GM18907 (cell line): ENCODE results near the gene FGFRL1.
"Not testable (repeated sequence)": the region's sequence is repeated elsewhere in the genome, so short reads cannot be mapped to it uniquely, and the experiment has no call there.

Experiments
- ATAC-seq: cut with Tn5 transposase; IDR thresholded peaks from one replicate; pipeline ENCODE4 v1.9.1; 2021; ENCODE audit warnings: mild to moderate bottlenecking, moderate library complexity; ENCODE audit not compliant: unreplicated experiment

FGFRL1 gene

DNA sequence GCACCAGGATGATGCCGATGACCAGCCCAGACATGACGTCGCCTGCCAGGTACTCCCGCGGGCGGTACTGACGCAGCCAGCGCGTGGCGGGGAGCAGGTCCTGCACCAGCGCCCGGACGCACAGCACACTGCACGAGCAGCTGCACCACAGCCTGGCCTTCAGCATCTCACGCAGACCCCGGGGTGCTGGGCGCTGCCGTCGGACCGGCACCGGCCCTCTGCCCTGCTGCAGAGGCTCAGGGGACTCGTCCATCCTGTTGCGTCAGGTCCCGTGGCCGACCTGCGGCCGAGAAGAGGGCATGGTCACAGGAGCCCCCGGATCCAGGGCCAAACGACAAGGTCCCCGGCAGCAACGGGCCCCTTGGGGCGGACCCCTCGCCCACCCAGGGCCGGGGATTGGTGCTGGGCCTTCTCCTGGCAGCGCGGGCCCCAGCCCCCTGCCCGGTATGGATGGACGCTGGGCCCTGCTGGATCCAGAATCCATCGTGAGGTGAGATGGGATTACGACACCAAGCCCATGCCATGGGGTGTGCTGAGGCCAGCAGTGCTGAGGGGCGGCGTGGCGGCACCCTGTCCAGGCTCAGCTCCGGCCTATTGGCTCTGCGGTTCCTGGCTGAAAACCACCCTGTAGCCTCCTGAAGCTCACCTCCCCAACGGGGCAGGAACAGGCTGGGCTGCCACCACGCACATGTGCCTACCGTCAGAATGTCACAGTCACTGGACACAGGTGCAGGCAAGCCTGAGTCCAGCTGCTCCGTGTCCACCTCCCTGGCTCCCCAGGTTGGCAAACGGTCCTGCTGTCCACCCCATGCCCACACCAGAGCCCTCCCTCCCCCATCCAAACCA, 19.8 kb upstream of the FGFRL1 start:
- no peak for ATAC-seq

DNA sequence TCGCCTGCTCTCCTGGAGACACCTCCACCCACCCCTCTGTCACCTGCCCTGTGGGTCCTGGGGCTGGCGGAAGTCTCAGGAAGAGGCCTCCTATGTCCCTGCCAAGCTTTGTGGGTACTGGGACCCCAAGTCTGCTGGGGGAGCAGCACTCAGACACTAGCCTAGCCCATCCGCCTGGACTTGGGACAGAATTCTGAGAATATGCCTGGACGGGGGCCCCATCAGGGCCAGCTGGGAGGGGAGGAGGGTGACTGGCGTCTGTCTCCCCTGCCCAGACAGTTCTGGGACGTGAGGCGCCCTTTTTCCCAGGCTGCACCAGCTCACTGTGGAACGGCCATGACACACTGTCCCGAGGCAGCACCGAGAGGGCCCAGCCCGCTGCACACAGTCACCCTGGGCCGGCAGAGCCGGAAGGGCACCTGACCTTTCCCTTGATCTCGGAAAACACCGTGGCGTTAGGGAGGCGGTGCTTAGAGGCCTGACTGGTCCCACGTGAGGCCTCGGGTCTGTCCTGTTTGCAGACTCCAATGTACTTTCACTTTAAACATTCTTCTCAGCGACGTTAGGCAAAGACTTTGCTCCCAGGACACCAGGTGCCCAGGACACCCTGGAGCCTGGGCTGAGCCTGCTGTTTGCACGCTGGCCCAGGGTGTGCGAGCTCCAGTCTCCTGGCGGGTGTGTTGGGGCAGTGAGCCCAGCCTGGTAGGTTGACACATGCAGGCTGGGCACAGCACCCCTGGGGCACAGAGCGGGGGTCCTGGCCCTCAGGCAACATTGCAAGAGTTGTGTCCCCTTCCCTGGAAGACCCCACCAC, 18.9 kb upstream of the FGFRL1 start:
- no peak for ATAC-seq

DNA sequence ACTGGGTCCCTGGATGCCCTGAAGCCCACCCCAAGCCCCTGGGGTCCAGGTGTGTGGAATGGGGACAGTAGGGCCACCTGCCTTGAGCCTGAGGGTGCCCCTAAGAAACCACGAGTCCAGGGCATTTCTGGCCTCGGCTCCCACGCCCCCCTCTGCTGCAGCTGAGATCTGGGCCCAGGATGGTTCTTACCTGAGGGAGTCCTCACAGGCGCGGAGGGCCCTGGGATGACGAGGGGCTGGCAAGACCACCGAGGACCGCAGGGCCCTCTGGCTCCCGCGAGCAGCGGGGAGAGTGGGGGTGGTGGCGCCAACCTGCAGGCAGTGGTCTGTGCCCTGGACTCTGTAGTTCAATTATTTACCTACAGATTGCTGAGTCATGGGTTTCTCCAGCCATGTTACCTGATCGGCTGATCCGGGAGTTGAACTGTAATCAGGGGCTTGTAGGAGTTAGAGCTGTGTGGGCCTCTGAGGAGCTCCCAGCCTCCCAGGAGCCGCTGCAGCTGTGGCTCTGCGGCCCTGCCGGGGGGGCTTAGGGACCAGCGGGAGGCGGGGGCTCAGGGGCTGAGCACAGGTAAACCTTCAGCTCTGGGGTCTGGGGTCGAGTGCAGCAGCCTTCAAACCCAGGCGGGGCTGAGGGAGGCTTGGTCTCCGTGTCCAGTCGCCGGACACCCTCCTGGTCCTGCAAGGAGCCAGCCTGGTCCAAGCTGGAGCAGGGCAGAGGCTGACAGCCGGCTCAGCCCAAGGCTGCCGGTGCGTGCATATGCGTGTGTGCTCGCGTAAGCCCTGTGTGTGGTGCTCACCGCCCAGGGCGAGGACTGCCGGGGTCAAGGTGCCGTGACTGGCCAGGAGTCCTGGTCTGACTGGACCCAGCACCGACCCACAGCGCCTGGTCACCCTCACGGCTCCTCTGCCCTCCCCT, 18.1 kb upstream of the FGFRL1 start, which contains the start of gene SLC26A1:
SLC26A1 (minus strand) TSS at position 294 of the 919 bp plus-strand sequence. CDS start 1,701 bp downstream, outside the sequence.
- ATAC-seq = no peak

DNA sequence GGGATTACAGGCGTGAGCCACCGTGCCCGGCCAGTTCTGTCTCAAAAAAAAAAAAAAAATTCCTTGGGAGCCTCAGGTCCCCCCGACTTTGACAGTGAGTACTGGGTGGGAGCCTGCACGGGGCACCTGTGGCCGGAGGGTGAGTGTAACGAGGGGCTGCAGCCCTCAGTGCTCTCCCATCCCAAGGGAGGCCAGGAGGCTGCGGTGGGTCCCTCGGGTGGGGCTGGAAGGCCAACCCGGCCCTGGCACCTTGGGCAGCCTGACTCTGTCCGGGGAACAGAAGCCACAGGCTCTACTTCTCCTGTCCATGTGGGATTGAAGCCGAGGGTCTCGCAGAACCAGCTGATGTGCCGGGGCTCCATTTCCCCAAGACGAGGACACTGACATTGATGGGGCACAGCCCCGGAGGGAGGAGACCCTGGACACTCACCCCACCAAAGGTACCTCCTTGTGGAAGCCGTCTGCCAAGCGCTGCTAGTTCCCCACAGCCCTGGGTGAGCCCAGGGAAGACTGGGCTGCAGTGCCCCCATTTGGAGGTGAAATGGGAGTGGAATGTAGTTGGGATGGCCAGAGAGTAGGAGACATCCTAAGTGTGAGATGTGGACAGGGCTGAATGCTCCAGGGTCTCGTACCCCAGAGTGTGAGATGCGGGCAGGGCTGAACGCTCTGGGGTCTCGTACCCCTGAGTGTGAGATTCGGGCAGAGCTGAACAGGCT, 16.0 kb upstream of the FGFRL1 start:
- ATAC-seq = no peak

DNA sequence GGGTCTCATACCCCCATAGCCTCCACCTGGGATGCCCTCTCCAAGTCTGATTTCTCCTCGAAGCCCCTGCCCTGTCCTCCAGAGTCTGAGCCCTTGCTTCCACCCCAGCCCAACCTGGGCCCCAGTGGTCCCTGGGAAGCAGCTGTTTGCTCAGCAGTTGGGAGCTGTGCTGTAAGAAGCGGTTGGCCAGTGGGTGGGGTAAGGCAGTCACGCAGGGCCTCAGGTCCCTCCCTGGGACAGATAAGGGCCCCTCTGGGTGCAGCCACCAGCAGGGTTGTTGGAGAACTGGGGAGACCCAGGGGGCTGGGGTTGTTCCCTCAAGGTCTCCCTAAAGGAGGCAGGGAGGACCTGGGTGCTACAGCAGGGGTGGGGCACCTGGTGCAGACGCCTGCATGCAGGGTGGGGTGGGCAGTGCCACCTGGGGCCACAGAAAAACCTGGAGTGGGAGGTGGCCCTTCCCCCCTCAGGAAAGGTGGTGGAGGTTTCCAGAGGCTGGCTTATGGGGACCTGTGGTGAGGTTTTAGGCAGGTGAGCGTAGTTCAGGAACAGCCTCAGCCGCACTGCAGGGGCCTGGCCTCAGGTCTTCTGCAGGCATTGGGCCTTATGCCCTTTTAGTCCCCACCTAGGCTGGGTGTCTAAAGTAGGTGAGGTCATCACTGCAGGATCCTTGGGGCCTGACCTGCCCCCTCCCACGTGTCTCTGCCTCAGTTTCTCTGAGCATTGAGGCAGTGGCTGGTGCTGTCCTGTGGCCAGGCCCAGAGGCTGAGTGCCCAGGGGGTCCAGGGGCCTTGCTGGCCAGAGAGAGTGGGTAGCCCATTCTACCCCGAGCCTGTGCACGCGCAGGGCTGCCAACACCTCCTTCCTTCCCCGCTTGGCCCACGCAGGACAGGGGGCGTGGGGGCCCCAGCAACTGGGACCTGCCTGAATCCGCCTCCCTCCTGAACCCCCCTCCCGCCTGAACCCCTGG, 15.1 kb upstream of the FGFRL1 start:
- ATAC-seq = no peak

DNA sequence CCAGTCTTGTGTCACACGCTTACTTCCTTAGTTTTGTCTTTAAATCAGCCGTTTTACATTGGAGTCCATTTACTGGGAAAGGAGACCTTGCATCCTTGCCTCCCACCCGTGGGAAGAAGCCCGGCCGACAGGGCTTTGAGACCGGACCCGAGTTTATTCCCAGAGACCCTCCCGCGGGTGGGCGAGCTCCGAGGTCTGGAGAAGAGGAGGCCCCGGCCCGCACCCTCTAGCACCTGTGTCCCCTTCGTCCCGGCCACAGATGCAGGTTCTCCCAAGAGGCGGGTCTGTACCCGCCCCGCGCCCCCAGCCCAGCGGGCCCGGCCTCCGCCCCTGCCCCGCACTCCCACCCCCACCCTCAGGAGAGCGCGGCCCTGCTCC, 14.4 kb upstream of the FGFRL1 start:
- ATAC-seq = no peak

DNA sequence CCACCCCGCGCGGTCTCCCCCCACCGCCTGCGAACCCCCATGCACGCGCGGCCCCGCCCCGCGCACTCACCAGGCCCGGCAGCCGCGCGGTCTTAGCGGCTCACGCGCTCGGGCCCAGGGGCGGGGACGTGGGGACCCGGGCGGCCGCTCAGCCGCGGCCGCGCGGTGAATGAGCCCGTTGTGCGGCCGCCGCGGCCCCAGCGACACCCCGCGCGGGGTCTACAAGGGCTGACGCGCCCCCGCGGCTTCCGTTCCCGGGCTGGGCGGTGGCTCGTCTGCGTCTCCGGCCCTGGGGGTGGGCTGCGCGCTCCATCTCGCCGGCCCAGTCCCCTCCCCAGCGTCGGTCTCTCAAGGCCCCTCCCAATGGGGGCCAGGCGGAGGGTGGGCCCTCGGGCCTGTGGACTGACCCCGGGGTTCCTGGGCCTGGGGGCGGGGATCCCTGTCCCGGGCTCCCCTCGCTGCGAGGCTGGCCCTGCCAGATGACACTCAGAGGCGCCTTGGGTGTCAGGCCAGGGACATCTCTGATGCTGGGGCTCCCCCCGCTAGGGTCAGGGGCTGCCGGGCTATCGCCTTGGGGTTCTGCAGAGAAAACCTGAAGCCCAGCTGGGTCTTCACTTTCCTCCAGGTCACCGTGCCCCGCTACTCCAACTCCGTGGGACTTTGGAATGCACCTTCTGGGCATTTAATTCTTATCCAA, 13.9 kb upstream of the FGFRL1 start:
- ATAC-seq = no peak

DNA sequence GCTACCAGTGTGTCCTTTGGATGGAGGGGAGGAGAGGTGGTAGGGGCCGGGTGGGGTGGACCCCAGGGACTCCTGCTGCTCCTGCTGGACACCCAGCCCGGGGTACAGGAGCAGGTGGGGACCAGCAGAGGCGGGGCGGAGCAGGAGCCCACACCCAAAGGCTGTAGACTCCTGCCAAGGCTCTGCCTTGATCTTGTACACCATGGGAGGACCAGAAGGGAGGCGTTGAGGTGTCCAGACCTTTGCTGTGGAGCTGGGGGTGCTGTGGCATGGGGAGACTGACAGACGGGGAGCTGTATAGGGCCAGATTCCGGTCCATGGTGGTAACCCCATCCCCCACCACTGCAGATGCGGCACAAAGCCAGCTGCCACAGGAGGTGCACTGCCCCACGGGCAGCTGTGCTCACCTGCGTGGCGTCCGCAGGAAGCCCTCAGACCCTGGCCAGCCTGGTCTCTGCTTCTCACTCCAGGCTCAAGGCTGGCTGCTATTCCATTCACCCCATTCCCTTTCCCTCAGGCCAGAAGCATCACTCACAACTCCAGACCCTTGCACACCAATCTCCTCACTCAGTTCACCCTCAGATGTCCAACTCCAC, 13.2 kb upstream of the FGFRL1 start:
- no peak for ATAC-seq

DNA sequence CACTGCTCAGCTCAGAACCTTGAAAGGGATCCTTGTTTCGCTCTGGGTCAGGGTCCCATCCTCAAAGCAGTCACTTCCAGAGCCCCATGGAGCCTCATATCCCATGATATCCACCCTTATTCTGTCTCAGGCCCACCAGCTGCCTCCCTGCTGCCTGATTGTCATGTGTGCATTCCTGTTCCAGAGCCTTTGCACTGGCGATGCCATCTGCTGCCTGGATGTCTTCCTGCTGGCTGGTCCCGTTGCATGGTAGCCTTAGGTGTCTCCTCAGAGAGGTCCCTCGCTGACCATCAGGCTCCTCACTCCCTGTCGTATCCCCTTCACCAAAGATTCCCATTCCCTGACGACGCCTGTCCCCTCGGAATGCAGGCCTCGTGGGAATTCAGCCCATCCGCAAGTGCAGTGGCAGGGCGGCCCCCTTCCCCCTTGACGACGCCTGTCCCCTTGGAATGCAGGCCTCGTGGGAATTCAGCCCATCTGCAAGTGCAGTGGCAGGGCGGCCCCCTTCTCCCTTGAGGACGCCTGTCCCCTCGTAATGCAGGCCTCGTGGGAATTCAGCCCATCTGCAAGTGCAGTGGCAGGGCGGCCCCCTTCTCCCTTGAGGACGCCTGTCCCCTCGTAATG, 12.1 kb upstream of the FGFRL1 start:
- not testable (repeated sequence) for ATAC-seq

DNA sequence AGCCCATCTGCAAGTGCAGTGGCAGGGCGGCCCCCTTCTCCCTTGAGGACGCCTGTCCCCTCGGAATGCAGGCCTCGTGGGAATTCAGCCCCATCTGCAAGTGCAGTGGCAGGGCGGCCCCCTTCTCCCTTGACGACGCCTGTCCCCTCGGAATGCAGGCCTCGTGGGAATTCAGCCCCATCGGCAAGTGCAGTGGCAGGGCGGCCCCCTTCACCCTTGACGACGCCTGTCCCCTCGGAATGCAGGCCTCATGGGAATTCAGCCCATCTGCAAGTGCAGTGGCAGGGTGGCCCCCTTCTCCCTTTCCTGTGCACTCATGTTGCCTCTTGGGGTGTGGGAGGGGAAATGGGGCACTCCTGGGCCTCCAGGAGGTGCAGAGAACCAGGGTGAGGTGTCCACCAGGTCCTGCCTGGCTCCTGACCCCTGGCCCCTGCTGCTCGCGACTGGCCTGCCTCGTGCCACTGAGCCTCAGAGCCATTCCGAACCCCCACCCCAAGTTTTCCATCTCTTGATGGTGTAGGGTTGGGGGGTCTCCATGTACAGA, 11.5 kb upstream of the FGFRL1 start:
- ATAC-seq = no peak

DNA sequence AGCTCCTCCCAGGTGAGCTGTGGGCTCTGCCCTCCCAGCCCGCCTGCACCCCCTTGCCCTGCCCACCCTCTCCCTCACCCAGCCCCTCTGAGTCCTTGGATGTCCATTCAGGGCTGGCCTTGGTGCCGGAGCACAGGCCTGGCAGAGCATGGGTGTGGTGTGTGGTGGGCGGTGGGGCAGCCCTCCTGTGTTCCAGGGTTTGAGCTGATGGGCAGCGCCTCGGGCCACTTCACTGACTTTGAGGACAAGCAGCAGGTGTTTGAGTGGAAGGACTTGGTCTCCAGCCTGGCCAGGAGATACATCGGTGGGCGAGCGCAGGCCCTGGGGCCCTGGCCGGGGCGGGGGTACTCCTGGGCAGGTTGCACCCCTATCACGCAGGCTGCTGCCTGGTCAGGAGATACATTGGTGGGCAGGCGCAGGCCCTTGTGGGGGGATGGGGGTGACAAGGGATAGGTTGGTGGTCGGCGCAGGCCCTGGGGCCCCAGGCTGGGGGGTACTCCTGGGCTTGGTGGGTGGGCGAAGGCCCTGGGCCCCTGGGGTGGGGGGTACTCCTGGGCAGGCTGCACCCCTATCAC, 10.7 kb upstream of the FGFRL1 start:
- no peak for ATAC-seq

DNA sequence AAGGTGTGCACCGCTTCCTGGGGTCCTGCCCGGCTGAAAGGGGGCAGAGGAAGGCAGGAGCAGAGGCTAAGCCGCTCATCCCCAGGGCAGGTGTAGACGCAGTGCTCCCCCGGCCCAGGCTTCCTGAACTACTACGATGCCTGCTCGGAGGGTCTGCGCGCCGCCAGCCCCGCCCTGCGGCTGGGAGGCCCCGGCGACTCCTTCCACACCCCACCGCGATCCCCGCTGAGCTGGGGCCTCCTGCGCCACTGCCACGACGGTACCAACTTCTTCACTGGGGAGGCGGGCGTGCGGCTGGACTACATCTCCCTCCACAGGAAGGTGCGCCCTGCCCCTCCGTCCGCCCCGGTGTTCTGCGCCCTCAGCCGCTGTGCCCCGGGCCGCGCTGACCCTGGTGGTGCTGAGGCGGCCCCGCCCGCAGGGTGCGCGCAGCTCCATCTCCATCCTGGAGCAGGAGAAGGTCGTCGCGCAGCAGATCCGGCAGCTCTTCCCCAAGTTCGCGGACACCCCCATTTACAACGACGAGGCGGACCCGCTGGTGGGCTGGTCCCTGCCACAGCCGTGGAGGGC, 9.8 kb upstream of the FGFRL1 start:
- no peak for ATAC-seq

DNA sequence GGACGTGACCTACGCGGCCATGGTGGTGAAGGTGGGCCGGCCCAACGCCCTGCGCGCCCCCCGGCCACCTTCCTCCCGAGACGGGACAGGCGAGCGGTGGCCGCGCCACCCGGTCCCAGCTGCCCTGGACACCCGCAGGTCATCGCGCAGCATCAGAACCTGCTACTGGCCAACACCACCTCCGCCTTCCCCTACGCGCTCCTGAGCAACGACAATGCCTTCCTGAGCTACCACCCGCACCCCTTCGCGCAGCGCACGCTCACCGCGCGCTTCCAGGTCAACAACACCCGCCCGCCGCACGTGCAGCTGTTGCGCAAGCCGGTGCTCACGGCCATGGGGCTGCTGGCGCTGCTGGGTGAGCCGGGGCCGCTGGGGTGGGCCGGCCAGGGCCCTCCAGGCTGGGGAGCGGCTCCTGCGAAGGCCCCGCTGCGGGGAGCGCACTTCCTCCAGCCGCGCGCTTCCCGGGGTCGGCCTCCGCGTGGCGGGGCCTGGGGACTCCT, 9.2 kb upstream of the FGFRL1 start:
- no peak for ATAC-seq

DNA sequence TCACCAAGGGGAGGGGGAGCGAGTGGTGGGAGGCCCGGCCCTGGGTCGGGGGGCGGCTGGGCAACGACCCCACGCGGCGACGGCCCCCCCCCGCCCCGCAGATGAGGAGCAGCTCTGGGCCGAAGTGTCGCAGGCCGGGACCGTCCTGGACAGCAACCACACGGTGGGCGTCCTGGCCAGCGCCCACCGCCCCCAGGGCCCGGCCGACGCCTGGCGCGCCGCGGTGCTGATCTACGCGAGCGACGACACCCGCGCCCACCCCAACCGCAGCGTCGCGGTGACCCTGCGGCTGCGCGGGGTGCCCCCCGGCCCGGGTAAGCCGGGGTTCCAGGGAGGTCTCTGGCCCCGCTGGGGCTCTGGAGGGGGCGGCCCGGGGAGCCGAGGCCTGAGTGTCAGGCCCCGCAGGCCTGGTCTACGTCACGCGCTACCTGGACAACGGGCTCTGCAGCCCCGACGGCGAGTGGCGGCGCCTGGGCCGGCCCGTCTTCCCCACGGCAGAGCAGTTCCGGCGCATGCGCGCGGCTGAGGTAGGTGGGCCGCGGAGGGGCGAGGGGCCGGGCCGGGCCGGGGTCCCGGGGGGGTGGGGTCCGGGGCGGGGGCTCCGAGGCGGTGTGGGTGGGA, 8.7 kb upstream of the FGFRL1 start:
- no peak for ATAC-seq

DNA sequence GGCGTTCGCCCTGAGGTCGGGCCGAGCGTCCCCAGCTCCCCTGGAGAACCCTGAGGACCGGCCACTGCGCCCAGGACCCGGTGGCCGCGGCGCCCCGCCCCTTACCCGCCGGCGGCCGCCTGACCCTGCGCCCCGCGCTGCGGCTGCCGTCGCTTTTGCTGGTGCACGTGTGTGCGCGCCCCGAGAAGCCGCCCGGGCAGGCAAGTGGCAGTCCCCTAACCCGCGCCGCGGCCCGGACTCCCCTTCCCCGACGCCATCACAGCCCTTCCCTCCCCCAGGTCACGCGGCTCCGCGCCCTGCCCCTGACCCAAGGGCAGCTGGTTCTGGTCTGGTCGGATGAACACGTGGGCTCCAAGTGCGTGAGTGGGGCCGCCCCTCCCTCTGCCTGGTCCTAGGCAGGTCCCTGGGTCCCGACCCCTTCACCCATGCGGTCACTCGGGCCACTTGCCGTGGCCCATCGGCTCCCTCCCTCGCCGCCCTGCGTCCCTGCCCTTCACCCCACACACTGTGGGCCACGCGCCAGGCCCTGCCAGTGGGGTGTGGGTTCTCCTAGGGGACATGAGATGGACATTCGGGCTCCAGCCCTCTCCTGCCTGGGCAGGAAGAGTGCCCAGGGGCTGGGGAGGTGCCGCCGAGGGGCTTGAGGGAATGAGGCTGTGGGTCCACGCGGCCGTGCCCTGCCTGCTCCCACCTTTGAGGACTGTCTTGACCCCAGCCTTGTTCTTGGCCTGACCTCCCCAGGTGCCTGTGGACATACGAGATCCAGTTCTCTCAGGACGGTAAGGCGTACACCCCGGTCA, 8.0 kb upstream of the FGFRL1 start:
- no peak for ATAC-seq
